Adrenal gland (tissue), 12 donors: ENCODE data around the gene CELSR3. TPM values are rescaled to one million over a fixed set of nuclear protein-coding genes. Genes with fewer than 3 reads are reported as not detected.

ENCODE experiments used
- DNase-seq, 7 donors: peaks; one replicate each; pipeline ENCODE4 v3.0.0-alpha.2; 2019 to 2020
- H3K27ac ChIP-seq, 5 donors: fragments of 200-600 bp; sonication (generic) in 4 of 5; 1 replicate in 3 of 5; 2 replicates in 2 of 5; pipeline versions ENCODE4 v1.5.1 to v1.8.0; 2016 to 2020; ENCODE audit warnings: mild to moderate bottlenecking in 1 of 5
- H3K27me3 ChIP-seq: fragments of 200-600 bp; 2 replicates; pipeline ENCODE4 v1.8.0; 2021
- H3K36me3 ChIP-seq, 2 donors: fragments of 200-600 bp; replicated peaks in 1 of 2; 1 replicate in 1 of 2; 2 replicates in 1 of 2; pipeline versions ENCODE4 v1.5.1 to v1.8.0; 2018 to 2022
- H3K4me1 ChIP-seq, 2 donors: fragments of 200-600 bp; replicated peaks in 1 of 2; 1 replicate in 1 of 2; 2 replicates in 1 of 2; pipeline versions ENCODE4 v1.5.1 to v1.8.0; 2018 to 2021
- H3K4me3 ChIP-seq, 4 donors: fragments of 200-600 bp; sonication (generic) in 3 of 4; one replicate each; pipeline ENCODE4 v1.5.1; 2016 to 2018
- H3K9me3 ChIP-seq, 3 donors: fragments of 200-600 bp; sonication (generic) in 1 of 3; replicated peaks in 1 of 3; 1 replicate in 2 of 3; 2 replicates in 1 of 3; pipeline versions ENCODE4 v1.5.1 to v1.8.0; 2016 to 2021
- POLR2A ChIP-seq, 2 donors: fragments of 450-650 bp; IDR thresholded peaks; one replicate each; pipeline ENCODE4 v1.6.1; 2017; ENCODE audit warnings: antibody characterized with exemption in 2 of 2, mild to moderate bottlenecking in 2 of 2, moderate library complexity in 1 of 2
- WGBS, 4 donors: extraction: QIAGEN DNeasy Blood & Tissue Kit in 2 of 4; methylation state at CpG; one replicate each; pipeline versions ENCODE4 v1.1.5 to v1.1.7; 2013 to 2017; 5-methylcytosine and 5-hydroxymethylcytosine counted together
- intact Hi-C, 2 donors: fragments of 100-400 bp; cut with DNase I; formaldehyde crosslinking; loops; one replicate each; pipeline versions ENCODE4 v1.14.1 to v1.15.0; 2022 to 2023
- polyA plus RNA-seq, 3 donors: library from polyadenylated mRNA; stranded (reverse); fragments of 200-250 nt in 2 of 3; fragments of 350-450 nt in 1 of 3; fragmentation: Illumina TruSeq in 1 of 3; extraction: RNeasy Lipid Tissue Mini Kit (QIAGEN cat#74804) in 1 of 3; gene quantifications; one replicate each; pipeline ENCODE4 v1.2.3, GENCODE V29; 2013 to 2014
- total RNA-seq, 9 donors: library from RNA; depleted of rRNA in 4 of 9; stranded (reverse); fragments of >200 nt in 4 of 9; fragments of 120-200 nt in 1 of 9; fragmentation: NEBNext Ultra II Directional in 1 of 9; extraction: Animal tissue kit (Norgen Biotek cat#: 25700) in 1 of 9; gene quantifications; one replicate each; pipeline versions ENCODE4 v1.1.0 to v1.2.4, GENCODE V29; 2013 to 2023
- TF ChIP-seq, protein P1 (sequence below), 6 experiments: fragments of 450-650 bp in 4 of 6; fragments of 200-600 bp in 2 of 6; sonication (generic) in 1 of 6; IDR thresholded peaks; 1 replicate in 5 of 6; 2 replicates in 1 of 6; pipeline versions ENCODE4 v1.5.1 to v1.8.0; 2016 to 2021; ENCODE audit warnings: antibody characterized with exemption in 6 of 6, mild to moderate bottlenecking in 2 of 6, moderate library complexity in 1 of 6
- donor health status: healthy with polysubstance abuse.
- donor health status: Bipolar disorder and iron deficiency.
- donor health status: DM: yes; HTN: yes; CAD: no.
- donor health status: DM: no; HTN: no; CAD: no.
- donor health status: DM: no; HTN: no; CAD: no.
- donor health status: DM: yes; HTN: yes; CAD: no.

CELSR3 gene
- total and polyA plus RNA-seq, 12 donors: 0.78 to 23.5 (median 1.9) TPM

DNA sequence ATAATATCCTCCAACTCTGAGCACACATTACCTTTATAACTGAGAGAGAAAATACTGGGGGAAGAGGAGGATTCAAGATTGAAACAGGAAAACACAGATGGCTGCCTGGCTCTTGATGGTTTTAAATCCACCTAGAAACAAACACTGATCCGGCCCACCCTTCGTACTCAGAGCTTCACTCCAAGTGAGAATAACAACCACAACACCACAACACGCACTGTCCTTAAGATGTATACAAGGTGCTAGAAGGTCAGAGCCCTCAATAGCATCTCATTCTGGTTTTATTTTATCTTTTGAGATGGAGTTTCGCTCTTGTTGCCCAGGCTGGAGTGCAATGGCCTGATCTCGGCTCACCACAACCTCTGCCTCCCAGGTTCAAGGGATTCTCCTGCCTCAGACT lies 44.5 kb upstream of the CELSR3 start:
- Histone ChIP-seq H3K9me3 (no peaks in the 10 kb centered on the region), H3K27ac (peak overlapping the region in 1 of 5 donors; percentile 35), H3K4me1 (peaks cover 9 to 52% of the 10 kb centered on the region in 2 donors), H3K27me3 (no peaks in the 10 kb centered on the region), H3K36me3 (peaks cover 0 to 46% of the 10 kb centered on the region in 2 donors), H3K4me3 (no peak overlapping the region)
- TF ChIP-seq POLR2A (IDR thresholded peaks at IDR 0.05): no peak
- WGBS, 4 donors: 84 to 88% (median 87%) methylated on average over 5 of the region's 5 CpGs
- intact Hi-C loops: no loop called here
- no peak for DNase-seq

DNA sequence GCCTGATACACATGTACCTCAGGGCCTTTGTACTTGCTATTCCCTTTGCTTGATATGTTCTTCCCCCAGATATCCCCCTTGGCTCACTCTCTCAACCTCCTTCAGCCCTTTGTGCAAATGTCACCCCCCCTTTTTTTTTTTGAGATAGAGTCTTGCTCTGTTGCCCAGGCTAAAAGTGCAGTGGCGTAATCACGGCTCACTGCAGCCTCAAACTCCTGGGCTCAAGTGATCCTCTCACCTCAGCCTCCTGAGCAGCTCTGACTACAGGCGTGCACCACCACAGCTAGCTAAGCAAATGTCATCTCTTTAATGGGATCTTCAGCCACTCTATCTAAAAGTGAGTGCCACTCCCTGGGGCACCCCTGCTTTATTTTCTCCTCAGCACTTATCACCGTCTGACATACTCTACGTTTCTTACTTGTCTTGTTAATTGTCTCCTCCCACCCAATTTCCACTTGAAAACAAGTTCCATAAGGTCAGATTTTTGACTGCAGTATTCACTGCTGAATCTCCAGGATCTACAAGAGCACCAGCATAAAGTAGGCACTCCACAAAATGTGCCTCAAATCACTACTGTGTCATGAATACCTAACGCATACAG lies 39.7 kb upstream of the CELSR3 start:
- Histone ChIP-seq H3K27ac (peak overlapping the region in 2 of 5 donors; percentile 6 to 25), H3K27me3 (no peaks in the 10 kb centered on the region), H3K9me3 (no peaks in the 10 kb centered on the region), H3K36me3 (peaks cover 0 to 38% of the 10 kb centered on the region in 2 donors), H3K4me1 (peaks cover 0 to 49% of the 10 kb centered on the region in 2 donors), H3K4me3 (no peak overlapping the region)
- intact Hi-C loops: no loop called here
- WGBS, 4 donors: 83 to 84% (median 83%) methylated on average over 6 of the region's 6 CpGs
- DNase-seq: no peak
- TF ChIP-seq POLR2A (IDR thresholded peaks at IDR 0.05): no peak
- TF ChIP-seq, protein P1, sequence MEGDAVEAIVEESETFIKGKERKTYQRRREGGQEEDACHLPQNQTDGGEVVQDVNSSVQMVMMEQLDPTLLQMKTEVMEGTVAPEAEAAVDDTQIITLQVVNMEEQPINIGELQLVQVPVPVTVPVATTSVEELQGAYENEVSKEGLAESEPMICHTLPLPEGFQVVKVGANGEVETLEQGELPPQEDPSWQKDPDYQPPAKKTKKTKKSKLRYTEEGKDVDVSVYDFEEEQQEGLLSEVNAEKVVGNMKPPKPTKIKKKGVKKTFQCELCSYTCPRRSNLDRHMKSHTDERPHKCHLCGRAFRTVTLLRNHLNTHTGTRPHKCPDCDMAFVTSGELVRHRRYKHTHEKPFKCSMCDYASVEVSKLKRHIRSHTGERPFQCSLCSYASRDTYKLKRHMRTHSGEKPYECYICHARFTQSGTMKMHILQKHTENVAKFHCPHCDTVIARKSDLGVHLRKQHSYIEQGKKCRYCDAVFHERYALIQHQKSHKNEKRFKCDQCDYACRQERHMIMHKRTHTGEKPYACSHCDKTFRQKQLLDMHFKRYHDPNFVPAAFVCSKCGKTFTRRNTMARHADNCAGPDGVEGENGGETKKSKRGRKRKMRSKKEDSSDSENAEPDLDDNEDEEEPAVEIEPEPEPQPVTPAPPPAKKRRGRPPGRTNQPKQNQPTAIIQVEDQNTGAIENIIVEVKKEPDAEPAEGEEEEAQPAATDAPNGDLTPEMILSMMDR (IDR thresholded peaks at IDR 0.05): no peak

DNA sequence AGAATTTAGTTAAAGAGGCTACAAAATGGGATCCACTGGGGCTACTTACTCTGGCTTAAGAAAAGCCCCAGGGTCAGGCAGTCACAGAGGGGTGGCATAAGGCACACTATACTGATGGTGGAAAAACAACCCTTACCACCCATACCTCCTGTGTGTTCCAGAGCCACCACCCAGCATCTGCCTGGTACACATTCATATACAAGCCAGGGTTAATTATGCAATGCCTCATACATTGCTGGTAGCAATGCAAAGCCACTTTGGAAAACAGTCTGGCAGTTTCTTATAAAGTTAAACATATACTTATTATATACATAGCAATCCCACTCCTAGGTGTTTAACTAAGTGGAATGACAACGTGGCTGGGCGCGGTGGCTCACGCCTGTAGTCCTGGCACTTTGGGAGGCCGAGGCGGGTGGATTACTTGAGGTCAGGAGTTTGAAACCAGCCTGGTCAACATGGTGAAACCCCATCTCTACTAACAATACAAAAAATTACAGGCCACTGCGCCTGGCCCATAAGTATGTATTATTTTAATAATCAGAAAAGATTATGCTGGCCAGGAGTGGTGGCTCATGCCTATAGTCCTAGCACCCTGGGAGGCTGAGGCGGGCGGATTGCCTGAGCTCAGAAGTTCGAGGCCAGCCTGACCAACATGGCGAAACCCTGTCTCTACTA lies 38.2 kb upstream of the CELSR3 start:
- TF ChIP-seq, protein P1 (IDR thresholded peaks at IDR 0.05): no peak
- no peak for TF ChIP-seq POLR2A (IDR thresholded peaks at IDR 0.05)
- intact Hi-C loops: no loop called here
- no peaks in the 10 kb centered on the region for H3K27me3 ChIP-seq
- peaks cover 0 to 56% of the 10 kb centered on the region in 2 donors for H3K4me1 ChIP-seq
- H3K4me3 ChIP-seq: no peak overlapping the region
- no peak for DNase-seq
- H3K36me3 ChIP-seq: peaks cover 0 to 35% of the 10 kb centered on the region in 2 donors
- WGBS, 4 donors: 91 to 95% (median 93%) methylated on average over 8 to 11 of the region's 11 CpGs
- H3K9me3 ChIP-seq: no peaks in the 10 kb centered on the region
- no peak overlapping the region for H3K27ac ChIP-seq

DNA sequence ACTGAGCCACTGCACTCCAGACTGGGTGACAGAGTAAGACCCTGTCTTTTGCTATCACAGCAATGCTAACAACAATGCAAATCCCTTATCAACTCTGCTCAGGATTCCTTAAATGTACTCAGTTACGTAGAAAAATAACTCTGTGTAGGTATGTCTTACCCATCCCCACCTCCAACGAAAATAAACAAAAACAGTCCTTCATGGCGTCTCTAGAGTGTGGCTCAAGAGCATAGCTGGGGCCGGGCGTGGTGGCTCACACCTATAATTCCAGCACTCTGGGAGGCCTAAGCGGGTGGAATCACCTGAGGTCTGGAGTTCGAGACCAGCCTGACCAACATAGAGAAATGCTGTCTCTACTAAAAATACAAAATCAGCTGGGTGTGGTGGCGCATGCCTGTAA lies 36.2 kb upstream of the CELSR3 start:
- DNase-seq: no peak
- intact Hi-C loops: no loop called here
- no peak overlapping the region for H3K4me3 ChIP-seq
- no peaks in the 10 kb centered on the region for H3K27me3 ChIP-seq
- peaks cover 13 to 68% of the 10 kb centered on the region in 2 donors for H3K4me1 ChIP-seq
- WGBS, 4 donors: 93 to 98% (median 96%) methylated on average over 5 to 8 of the region's 8 CpGs
- TF ChIP-seq POLR2A (IDR thresholded peaks at IDR 0.05): no peak
- TF ChIP-seq, protein P1 (IDR thresholded peaks at IDR 0.05): no peak
- H3K9me3 ChIP-seq: no peaks in the 10 kb centered on the region
- H3K36me3 ChIP-seq: peaks cover 0 to 51% of the 10 kb centered on the region in 2 donors
- H3K27ac ChIP-seq: no peak overlapping the region
